Activated CD4-positive, alpha-beta T cell treated with anti-CD3 and anti-CD28 coated beads, Interleukin-2, amount 10 ng/mL, durations not matched to agents 24 days and 14 days (primary cell): ENCODE measurements around the gene RTN1. TPM values are rescaled to one million over a fixed set of nuclear protein-coding genes. Genes with fewer than 3 reads are reported as not detected.
A peak's percentile ranks its signal among the peaks of the same experiment; 100 is the strongest.

Experiments
- DNase-seq: peaks from one replicate; pipeline ENCODE4 v3.0.0; 2022
- H3K27ac Mint-ChIP-seq: one replicate; pipeline ENCODE4 v1.8.0; 2022; ENCODE audit warnings: mild to moderate bottlenecking, mixed read lengths
- H3K27me3 Mint-ChIP-seq: one replicate; pipeline ENCODE4 v1.8.0; 2022; ENCODE audit warnings: mixed read lengths
- H3K36me3 Mint-ChIP-seq: one replicate; pipeline ENCODE4 v1.8.0; 2022; ENCODE audit warnings: low read depth, mild to moderate bottlenecking, mixed read lengths
- H3K4me1 Mint-ChIP-seq: one replicate; pipeline ENCODE4 v1.8.0; 2021; ENCODE audit warnings: mixed read lengths
- H3K4me3 Mint-ChIP-seq: one replicate; pipeline ENCODE4 v1.8.0; 2022; ENCODE audit warnings: mild to moderate bottlenecking, moderate library complexity, mixed read lengths
- H3K9me3 Mint-ChIP-seq: one replicate; pipeline ENCODE4 v1.8.0; 2021; ENCODE audit warnings: mixed read lengths
- intact Hi-C: fragments of 100-400 bp; cut with micrococcal nuclease; formaldehyde crosslinking; loops from one replicate; pipeline ENCODE4 v1.15.1; 2023
- total RNA-seq: library from RNA; stranded (reverse); gene quantifications from 2 replicates; pipeline ENCODE4 v1.2.3, GENCODE V29; 2022

Gene RTN1
- total RNA-seq = not detected in 2 replicates

- Mint-ChIP-seq H3K4me3 (peak within 1 kb of the TSS; percentile 81), H3K27ac (no peak within 1 kb of the TSS), H3K4me1 (peaks cover 7% of the 10 kb centered on the region), H3K27me3 (peaks cover 52% of the 10 kb centered on the region), H3K9me3 (no peaks in the 10 kb centered on the region), H3K36me3 (no peaks in the 10 kb centered on the region)
- intact Hi-C loops = loop anchor here (1.0 kb wide), 1 partner anchor 48 kb away; no protein-coding TSS in a partner anchor
- DNase-seq = peak; percentile 71
Measured at GRCh38 chr14:59870277-59871165, at the start of gene RTN1. RTN1 (minus strand) TSS chr14:59870776; CDS start chr14:59870630, 146 bp downstream.

- H3K27me3 Mint-ChIP-seq = peaks cover 47% of the 10 kb centered on the region
- H3K4me3 Mint-ChIP-seq = peak overlapping the region; percentile 39
- intact Hi-C loops = no loop called here
Measured at GRCh38 chr14:59920378-59920683, 49.8 kb upstream of the RTN1 start.

GRCh38 chr14:59919570-59920377 lies 49.2 kb upstream of the RTN1 start, which contains the start of gene LRRC9:
LRRC9 (plus strand) TSS chr14:59920144.
- Mint-ChIP-seq H3K4me3 (peak within 1 kb of the TSS; percentile 57), H3K9me3 (no peaks in the 10 kb centered on the region), H3K36me3 (no peaks in the 10 kb centered on the region), H3K27ac (no peak within 1 kb of the TSS), H3K27me3 (peaks cover 45% of the 10 kb centered on the region), H3K4me1 (peaks cover 4% of the 10 kb centered on the region)
- intact Hi-C loops = no loop called here
- DNase-seq = no peak

More at GRCh38 chr14:59920378-59920683, 49.8 kb upstream of the RTN1 start:
- Mint-ChIP-seq H3K9me3 (no peaks in the 10 kb centered on the region), H3K36me3 (no peaks in the 10 kb centered on the region), H3K4me1 (peaks cover 4% of the 10 kb centered on the region), H3K27ac (no peak overlapping the region)
- DNase-seq = no peak

GRCh38 chr14:59918824-59919569 lies 48.4 kb upstream of the RTN1 start:
- intact Hi-C loops = loop anchor here (1.0 kb wide), 1 partner anchor 49 kb away; the partner anchor contains the start of gene RTN1

GRCh38 chr14:59913187-59913586 lies 42.6 kb upstream of the RTN1 start:
- Mint-ChIP-seq H3K4me3 (no peak overlapping the region), H3K27me3 (peaks cover 14% of the 10 kb centered on the region), H3K27ac (no peak overlapping the region), H3K4me1 (no peaks in the 10 kb centered on the region), H3K9me3 (no peaks in the 10 kb centered on the region), H3K36me3 (no peaks in the 10 kb centered on the region)
- intact Hi-C loops = no loop called here
- DNase-seq = no peak

More at GRCh38 chr14:59918824-59919569, 48.4 kb upstream of the RTN1 start:
- H3K27ac Mint-ChIP-seq = no peak overlapping the region
- H3K9me3 Mint-ChIP-seq = no peaks in the 10 kb centered on the region
- H3K4me3 Mint-ChIP-seq = peak overlapping the region; percentile 57
- H3K4me1 Mint-ChIP-seq = peaks cover 4% of the 10 kb centered on the region
- peak; percentile 58 for DNase-seq
- no peaks in the 10 kb centered on the region for H3K36me3 Mint-ChIP-seq
- H3K27me3 Mint-ChIP-seq = peaks cover 45% of the 10 kb centered on the region

- intact Hi-C loops = no loop called here
- no peak for DNase-seq
- H3K9me3 Mint-ChIP-seq = no peaks in the 10 kb centered on the region
- no peak overlapping the region for H3K4me3 Mint-ChIP-seq
- no peaks in the 10 kb centered on the region for H3K36me3 Mint-ChIP-seq
- no peak overlapping the region for H3K27ac Mint-ChIP-seq
- H3K27me3 Mint-ChIP-seq = peaks cover 13% of the 10 kb centered on the region
- no peaks in the 10 kb centered on the region for H3K4me1 Mint-ChIP-seq
Measured at GRCh38 chr14:59912443-59912842, 41.9 kb upstream of the RTN1 start.

GRCh38 chr14:59905188-59905587 lies 34.6 kb upstream of the RTN1 start:
- no peaks in the 10 kb centered on the region for H3K27me3 Mint-ChIP-seq
- intact Hi-C loops = no loop called here
- no peak for DNase-seq
- no peak overlapping the region for H3K27ac Mint-ChIP-seq
- no peaks in the 10 kb centered on the region for H3K9me3 Mint-ChIP-seq
- H3K36me3 Mint-ChIP-seq = no peaks in the 10 kb centered on the region
- no peak overlapping the region for H3K4me3 Mint-ChIP-seq
- no peaks in the 10 kb centered on the region for H3K4me1 Mint-ChIP-seq

- Mint-ChIP-seq H3K36me3 (no peaks in the 10 kb centered on the region), H3K27ac (no peak overlapping the region), H3K9me3 (no peaks in the 10 kb centered on the region), H3K27me3 (peaks cover 6% of the 10 kb centered on the region), H3K4me1 (no peaks in the 10 kb centered on the region), H3K4me3 (no peak overlapping the region)
- intact Hi-C loops = no loop called here
- DNase-seq = no peak
Measured at GRCh38 chr14:59904184-59904583, 33.6 kb upstream of the RTN1 start.

GRCh38 chr14:59900556-59900955 lies 30.0 kb upstream of the RTN1 start:
- no peak overlapping the region for H3K4me3 Mint-ChIP-seq
- no peaks in the 10 kb centered on the region for H3K36me3 Mint-ChIP-seq
- peaks cover 12% of the 10 kb centered on the region for H3K27me3 Mint-ChIP-seq
- intact Hi-C loops = no loop called here
- H3K9me3 Mint-ChIP-seq = no peaks in the 10 kb centered on the region
- H3K4me1 Mint-ChIP-seq = no peaks in the 10 kb centered on the region
- H3K27ac Mint-ChIP-seq = no peak overlapping the region
- no peak for DNase-seq

- Mint-ChIP-seq H3K36me3 (no peaks in the 10 kb centered on the region), H3K4me1 (no peaks in the 10 kb centered on the region), H3K9me3 (no peaks in the 10 kb centered on the region), H3K4me3 (no peak overlapping the region), H3K27me3 (peaks cover 12% of the 10 kb centered on the region), H3K27ac (no peak overlapping the region)
- intact Hi-C loops = no loop called here
- no peak for DNase-seq
Measured at GRCh38 chr14:59897757-59898383, 27.3 kb upstream of the RTN1 start.

GRCh38 chr14:59895721-59896120 lies 25.1 kb upstream of the RTN1 start:
- no peak overlapping the region for H3K4me3 Mint-ChIP-seq
- no peaks in the 10 kb centered on the region for H3K9me3 Mint-ChIP-seq
- no peak for DNase-seq
- no peaks in the 10 kb centered on the region for H3K36me3 Mint-ChIP-seq
- H3K27ac Mint-ChIP-seq = no peak overlapping the region
- H3K27me3 Mint-ChIP-seq = peaks cover 12% of the 10 kb centered on the region
- H3K4me1 Mint-ChIP-seq = no peaks in the 10 kb centered on the region
- intact Hi-C loops = no loop called here

GRCh38 chr14:59890676-59891075 lies 20.1 kb upstream of the RTN1 start:
- no peak for DNase-seq
- Mint-ChIP-seq H3K27ac (no peak overlapping the region), H3K36me3 (no peaks in the 10 kb centered on the region), H3K27me3 (peaks cover 4% of the 10 kb centered on the region), H3K4me3 (no peak overlapping the region), H3K9me3 (no peaks in the 10 kb centered on the region), H3K4me1 (no peaks in the 10 kb centered on the region)
- intact Hi-C loops = no loop called here

GRCh38 chr14:59882957-59883356 lies 12.4 kb upstream of the RTN1 start:
- peaks cover 8% of the 10 kb centered on the region for H3K27me3 Mint-ChIP-seq
- H3K4me1 Mint-ChIP-seq = no peaks in the 10 kb centered on the region
- DNase-seq = no peak
- H3K4me3 Mint-ChIP-seq = no peak overlapping the region
- no peaks in the 10 kb centered on the region for H3K36me3 Mint-ChIP-seq
- no peak overlapping the region for H3K27ac Mint-ChIP-seq
- H3K9me3 Mint-ChIP-seq = no peaks in the 10 kb centered on the region
- intact Hi-C loops = no loop called here
